H9 (cell line): ENCODE measurements around the gene ESPL1. TPM values are rescaled to one million over a fixed set of nuclear protein-coding genes. Genes with fewer than 3 reads are reported as not detected.
A peak's percentile ranks its signal among the peaks of the same experiment; 100 is the strongest.

Experiments used
- DNase-seq: peaks from one replicate; pipeline ENCODE4 v3.0.0-alpha.2; 2017
- H2AFZ ChIP-seq: one replicate; pipeline ENCODE4 v1.6.1; 2013; ENCODE audit warnings: mild to moderate bottlenecking, low read length, control low read depth, moderate library complexity
- H2AK5ac ChIP-seq: 2 replicates; pipeline ENCODE4 v1.6.1; 2013; ENCODE audit warnings: low read length, control low read depth, mixed read lengths; ENCODE audit not compliant: insufficient read length
- H2BK120ac ChIP-seq: one replicate; pipeline ENCODE4 v1.6.1; 2013; ENCODE audit warnings: low read depth, mild to moderate bottlenecking, low read length, control low read depth, inconsistent platforms; ENCODE audit not compliant: poor library complexity, severe bottlenecking
- H2BK12ac ChIP-seq: 2 replicates; pipeline ENCODE4 v1.6.1; 2013; ENCODE audit warnings: low read length, control low read depth, mixed read lengths, low read depth; ENCODE audit not compliant: insufficient read length
- H2BK15ac ChIP-seq: 2 replicates; pipeline ENCODE4 v1.6.1; 2013; ENCODE audit warnings: low read depth, low read length, control low read depth
- H2BK20ac ChIP-seq: one replicate; pipeline ENCODE4 v1.6.1; 2013; ENCODE audit warnings: low read depth, mild to moderate bottlenecking, low read length, control low read depth, inconsistent platforms; ENCODE audit not compliant: poor library complexity, severe bottlenecking
- H2BK5ac ChIP-seq: 2 replicates; pipeline ENCODE4 v1.6.1; 2013; ENCODE audit warnings: low read length, control low read depth, mixed read lengths; ENCODE audit not compliant: insufficient read length
- H3K14ac ChIP-seq: 2 replicates; pipeline ENCODE4 v1.6.1; 2013; ENCODE audit warnings: low read length, control low read depth; ENCODE audit not compliant: insufficient read depth
- H3K18ac ChIP-seq: 2 replicates; pipeline ENCODE4 v1.6.1; 2013; ENCODE audit warnings: low read depth, mild to moderate bottlenecking, mixed read lengths, low read length, control low read depth; ENCODE audit not compliant: insufficient read length
- H3K23ac ChIP-seq: 2 replicates; pipeline ENCODE4 v1.6.1; 2013; ENCODE audit warnings: low read length, control low read depth, mixed read lengths, low read depth; ENCODE audit not compliant: insufficient read length
- H3K23me2 ChIP-seq: 2 replicates; pipeline ENCODE4 v1.6.1; 2013; ENCODE audit warnings: low read depth, mild to moderate bottlenecking, mixed read lengths, low read length, control low read depth; ENCODE audit not compliant: insufficient read length, poor library complexity, severe bottlenecking
- H3K27ac ChIP-seq: 2 replicates; pipeline ENCODE4 v1.5.1; 2013; ENCODE audit warnings: low read length, control low read depth, mixed read lengths, low read depth; ENCODE audit not compliant: insufficient read length
- H3K27me3 ChIP-seq: 2 replicates; pipeline ENCODE4 v1.6.1; 2013; ENCODE audit warnings: low read length, control low read depth, inconsistent platforms; ENCODE audit not compliant: insufficient read depth
- H3K4ac ChIP-seq: 2 replicates; pipeline ENCODE4 v1.6.1; 2013; ENCODE audit warnings: low read depth, mild to moderate bottlenecking, control low read depth, inconsistent platforms, low read length, moderate library complexity
- H3K4me1 ChIP-seq: 2 replicates; pipeline ENCODE4 v1.6.1; 2013; ENCODE audit warnings: low read length, control low read depth, inconsistent platforms; ENCODE audit not compliant: insufficient read depth
- H3K4me2 ChIP-seq: 2 replicates; pipeline ENCODE4 v1.6.1; 2013; ENCODE audit warnings: low read length, control low read depth, mixed read lengths; ENCODE audit not compliant: insufficient read length, insufficient read depth
- H3K56ac ChIP-seq: 2 replicates; pipeline ENCODE4 v1.6.1; 2013; ENCODE audit warnings: low read depth, mild to moderate bottlenecking, mixed read lengths, low read length, control low read depth; ENCODE audit not compliant: insufficient read length
- H3K79me1 ChIP-seq: 2 replicates; pipeline ENCODE4 v1.6.1; 2013; ENCODE audit warnings: low read depth, mild to moderate bottlenecking, moderate library complexity, low read length, control low read depth, inconsistent platforms; ENCODE audit not compliant: insufficient read depth, poor library complexity, severe bottlenecking
- H3K79me2 ChIP-seq: 2 replicates; pipeline ENCODE4 v1.6.1; 2013; ENCODE audit warnings: low read length, control low read depth, inconsistent platforms; ENCODE audit not compliant: insufficient read depth
- H3K9ac ChIP-seq: 2 replicates; pipeline ENCODE4 v1.6.1; 2013; ENCODE audit warnings: low read length, control low read depth, mixed read lengths; ENCODE audit not compliant: insufficient read length; ENCODE audit errors: extremely low read depth
- H3K9me3 ChIP-seq: one replicate; pipeline ENCODE4 v1.6.1; 2013; ENCODE audit warnings: low read depth, low read length, inconsistent platforms; ENCODE audit not compliant: control insufficient read depth
- H3T11ph ChIP-seq: one replicate; pipeline ENCODE4 v1.6.1; 2013; ENCODE audit warnings: mild to moderate bottlenecking, low read length, control low read depth, inconsistent platforms
- H4K20me1 ChIP-seq: one replicate; pipeline ENCODE4 v1.6.1; 2013; ENCODE audit not compliant: control insufficient read depth, insufficient read length, insufficient read depth
- H4K5ac ChIP-seq: 2 replicates; pipeline ENCODE4 v1.6.1; 2013; ENCODE audit warnings: low read depth, mild to moderate bottlenecking, mixed read lengths, low read length, control low read depth; ENCODE audit not compliant: insufficient read length
- H4K8ac ChIP-seq: replicated peaks from 2 replicates; pipeline ENCODE4 v1.6.1; 2013; ENCODE audit warnings: low read length, control low read depth, mixed read lengths, low read depth; ENCODE audit not compliant: insufficient read length
- H4K91ac ChIP-seq: 2 replicates; pipeline ENCODE4 v1.6.1; 2013; ENCODE audit warnings: low read depth, mild to moderate bottlenecking, moderate library complexity, mixed read lengths, low read length, control low read depth; ENCODE audit not compliant: insufficient read length
- H3K27ac Mint-ChIP-seq, 3 experiments: 2 replicates in 2 of 3; 3 replicates in 1 of 3; pipeline ENCODE4 v1.8.0; 2020 to 2021; ENCODE audit warnings: mixed read lengths in 3 of 3, mild to moderate bottlenecking in 1 of 3, moderate library complexity in 1 of 3
- H3K27me3 Mint-ChIP-seq: 2 replicates; pipeline ENCODE4 v1.8.0; 2021; ENCODE audit warnings: low read depth, mild to moderate bottlenecking, moderate library complexity, mixed read lengths
- H3K36me3 Mint-ChIP-seq, 3 experiments: 2 replicates in 2 of 3; 3 replicates in 1 of 3; pipeline ENCODE4 v1.8.0; 2020 to 2021; ENCODE audit warnings: low read depth in 3 of 3, mixed read lengths in 3 of 3; ENCODE audit not compliant: insufficient read depth in 1 of 3
- H3K4me1 Mint-ChIP-seq, 2 experiments: 2 replicates each; pipeline ENCODE4 v1.8.0; 2020; ENCODE audit warnings: mixed read lengths in 2 of 2
- H3K4me3 Mint-ChIP-seq, 2 experiments: 2 replicates in 1 of 2; 3 replicates in 1 of 2; pipeline ENCODE4 v1.8.0; 2020 to 2021; ENCODE audit warnings: mild to moderate bottlenecking in 2 of 2, mixed read lengths in 2 of 2, moderate library complexity in 1 of 2
- H3K9me3 Mint-ChIP-seq, 2 experiments: 2 replicates in 1 of 2; 3 replicates in 1 of 2; pipeline ENCODE4 v1.8.0; 2020; ENCODE audit warnings: mild to moderate bottlenecking in 2 of 2, mixed read lengths in 2 of 2, moderate library complexity in 1 of 2
- WGBS: extraction: QIAGEN DNeasy Blood & Tissue Kit; methylation state at CpG from one replicate; pipeline ENCODE4 v1.1.7; 2013; ENCODE audit warnings: missing lambda C conversion rate, low lambda C conversion rate, mixed read lengths; ENCODE audit not compliant: insufficient read length; ENCODE audit errors: extremely low coverage; 5-methylcytosine and 5-hydroxymethylcytosine counted together
- total RNA-seq: library from RNA; stranded (reverse); gene quantifications from 2 replicates; pipeline ENCODE4 v1.2.1, GENCODE V29; 2021
- TF ChIP-seq, protein P1 (sequence below): fragments of 200-600 bp; sonication (generic); conservative IDR thresholded peaks from 3 replicates; pipeline ENCODE4 v1.8.0; 2021; ENCODE audit warnings: antibody characterized with exemption, mild to moderate bottlenecking

The ESPL1 gene
- total RNA-seq, 1 experiment from 2014 or later, result 43.2 TPM

DNA sequence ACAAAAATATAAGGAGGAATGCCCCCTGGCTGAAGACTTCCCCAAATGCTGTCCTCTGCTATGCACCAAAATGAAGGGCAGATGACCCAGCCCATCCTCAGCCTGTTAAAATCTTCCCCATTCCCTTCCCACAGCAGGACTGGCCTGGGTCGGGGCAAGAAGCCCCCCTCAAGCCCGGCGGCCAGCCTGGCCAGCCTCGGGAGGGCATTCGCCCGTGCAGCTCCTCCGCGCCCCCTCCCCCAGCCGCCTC, 36.5 kb upstream of the ESPL1 start:
- no CpG with 5 or more reads among the region's 9 CpGs for WGBS
- Histone ChIP-seq H3K79me2 (no peaks in the 10 kb centered on the region), H4K20me1 (no peaks in the 10 kb centered on the region), H3K79me1 (no peaks in the 10 kb centered on the region), H3K18ac (no peak overlapping the region), H3K23me2 (peaks cover 16% of the 10 kb centered on the region), H3K4me1 (peaks cover 22% of the 10 kb centered on the region; the same call in 1 of the 2 replicates), H3K23ac (no peak overlapping the region), H2AFZ (no peak overlapping the region), H2BK15ac (no peak overlapping the region), H4K5ac (no peak overlapping the region), H2BK120ac (no peak overlapping the region), H2AK5ac (no peak overlapping the region), H3K56ac (no peak overlapping the region), H4K8ac (no peak overlapping the region), H3K9ac (no peak overlapping the region), H3K4me2 (peak overlapping the region; percentile 94), H3T11ph (no peak overlapping the region), H2BK5ac (no peak overlapping the region), H3K27ac (no peak overlapping the region), H3K9me3 (no peaks in the 10 kb centered on the region), H3K27me3 (no peaks in the 10 kb centered on the region; the same call in 1 of the 2 replicates), H2BK20ac (no peak overlapping the region), H4K91ac (no peak overlapping the region), H2BK12ac (no peak overlapping the region), H3K4ac (no peak overlapping the region), H3K14ac (no peak overlapping the region)
- H3K9me3 Mint-ChIP-seq, result no peaks in the 10 kb centered on the region
- H3K36me3 Mint-ChIP-seq, result peaks cover 4 to 17% (median 9%) of the 10 kb centered on the region in 3 experiments; a peak in 6 of 7 replicates
- H3K4me1 Mint-ChIP-seq, result peaks cover 80 to 85% of the 10 kb centered on the region in 2 experiments
- H3K27me3 Mint-ChIP-seq, result peaks cover 12% of the 10 kb centered on the region
- DNase-seq, result no peak
- H3K4me3 Mint-ChIP-seq, result peak overlapping the region; percentile 73 to 89
- H3K27ac Mint-ChIP-seq, result peak overlapping the region in 1 of 3 experiments; percentile 96; a peak in 1 of 7 replicates
- TF ChIP-seq, protein P1, sequence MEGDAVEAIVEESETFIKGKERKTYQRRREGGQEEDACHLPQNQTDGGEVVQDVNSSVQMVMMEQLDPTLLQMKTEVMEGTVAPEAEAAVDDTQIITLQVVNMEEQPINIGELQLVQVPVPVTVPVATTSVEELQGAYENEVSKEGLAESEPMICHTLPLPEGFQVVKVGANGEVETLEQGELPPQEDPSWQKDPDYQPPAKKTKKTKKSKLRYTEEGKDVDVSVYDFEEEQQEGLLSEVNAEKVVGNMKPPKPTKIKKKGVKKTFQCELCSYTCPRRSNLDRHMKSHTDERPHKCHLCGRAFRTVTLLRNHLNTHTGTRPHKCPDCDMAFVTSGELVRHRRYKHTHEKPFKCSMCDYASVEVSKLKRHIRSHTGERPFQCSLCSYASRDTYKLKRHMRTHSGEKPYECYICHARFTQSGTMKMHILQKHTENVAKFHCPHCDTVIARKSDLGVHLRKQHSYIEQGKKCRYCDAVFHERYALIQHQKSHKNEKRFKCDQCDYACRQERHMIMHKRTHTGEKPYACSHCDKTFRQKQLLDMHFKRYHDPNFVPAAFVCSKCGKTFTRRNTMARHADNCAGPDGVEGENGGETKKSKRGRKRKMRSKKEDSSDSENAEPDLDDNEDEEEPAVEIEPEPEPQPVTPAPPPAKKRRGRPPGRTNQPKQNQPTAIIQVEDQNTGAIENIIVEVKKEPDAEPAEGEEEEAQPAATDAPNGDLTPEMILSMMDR, result no peak
